Common myeloid progenitor, CD34-positive (primary cell): ENCODE data around the gene PHF12.

Source experiments
- CTCF ChIA-PET: fragments of 350-600 bp; sonication (Branson Sonifier 250); formaldehyde crosslinking; loops from one replicate; lab custom pipeline; 2021; ENCODE audit warnings: antibody characterized with exemption; lab: Charles Lee
- POLR2A ChIA-PET: fragments of 350-600 bp; sonication (Branson Sonifier 250); formaldehyde crosslinking; loops from one replicate; lab custom pipeline; 2021; ENCODE audit warnings: antibody characterized with exemption; lab: Charles Lee
- DNase-seq, 3 donors: peaks; one replicate each; pipeline versions ENCODE4 v3.0.0 to v3.0.0-alpha.2; 2013
- H3K27ac ChIP-seq, 2 experiments: 1 replicate in 1 of 2; 2 replicates in 1 of 2; pipeline ENCODE4 v1.7.0; 2013; ENCODE audit warnings: inconsistent platforms in 2 of 2, low read length in 2 of 2, mild to moderate bottlenecking in 2 of 2, low read depth in 1 of 2, moderate library complexity in 1 of 2; ENCODE audit not compliant: severe bottlenecking in 2 of 2, insufficient read depth in 1 of 2, poor library complexity in 1 of 2
- H3K27me3 ChIP-seq, 5 experiments: replicated peaks in 2 of 5; 1 replicate in 3 of 5; 2 replicates in 2 of 5; pipeline versions ENCODE4 v1.6.1 to v1.7.0; 2013; ENCODE audit warnings: low read length in 4 of 5, mild to moderate bottlenecking in 2 of 5, moderate library complexity in 2 of 5, inconsistent platforms in 1 of 5; ENCODE audit not compliant: insufficient read depth in 5 of 5, control insufficient read depth in 4 of 5
- H3K36me3 ChIP-seq, 4 experiments: 1 replicate in 2 of 4; 2 replicates in 2 of 4; pipeline versions ENCODE4 v1.6.1 to v1.7.0; 2013; ENCODE audit warnings: low read length in 3 of 4, control low read depth in 1 of 4, mild to moderate bottlenecking in 1 of 4; ENCODE audit not compliant: control insufficient read depth in 4 of 4, insufficient read depth in 4 of 4
- H3K4me1 ChIP-seq, 4 experiments: 1 replicate in 3 of 4; 2 replicates in 1 of 4; pipeline versions ENCODE4 v1.6.1 to v1.7.1; 2013; ENCODE audit warnings: low read length in 3 of 4, mild to moderate bottlenecking in 3 of 4, control low read depth in 1 of 4, inconsistent platforms in 1 of 4, moderate library complexity in 1 of 4; ENCODE audit not compliant: control insufficient read depth in 4 of 4, insufficient read depth in 4 of 4; ENCODE audit errors: control extremely low read depth in 1 of 4
- H3K4me3 ChIP-seq, 7 experiments: 1 replicate in 4 of 7; 2 replicates in 3 of 7; pipeline versions ENCODE4 v1.5.1 to v1.7.0; 2013; ENCODE audit warnings: mild to moderate bottlenecking in 7 of 7, low read length in 6 of 7, moderate library complexity in 6 of 7, inconsistent platforms in 2 of 7, low read depth in 2 of 7, control low read depth in 1 of 7; ENCODE audit not compliant: insufficient read depth in 4 of 7, control insufficient read depth in 1 of 7; ENCODE audit errors: extremely low read depth in 1 of 7
- H3K9me3 ChIP-seq, 5 experiments: 1 replicate in 4 of 5; 2 replicates in 1 of 5; pipeline versions ENCODE4 v1.6.1 to v1.7.1; 2013; ENCODE audit warnings: low read length in 4 of 5, mild to moderate bottlenecking in 2 of 5, inconsistent platforms in 1 of 5, low read depth in 1 of 5, moderate library complexity in 1 of 5; ENCODE audit not compliant: control insufficient read depth in 4 of 5, insufficient read depth in 2 of 5; ENCODE audit errors: control extremely low read depth in 1 of 5
- WGBS: methylation state at CpG from one replicate; pipeline ENCODE4 v1.1.5; 2013; ENCODE audit not compliant: insufficient coverage; 5-methylcytosine and 5-hydroxymethylcytosine counted together

The PHF12 gene

DNA sequence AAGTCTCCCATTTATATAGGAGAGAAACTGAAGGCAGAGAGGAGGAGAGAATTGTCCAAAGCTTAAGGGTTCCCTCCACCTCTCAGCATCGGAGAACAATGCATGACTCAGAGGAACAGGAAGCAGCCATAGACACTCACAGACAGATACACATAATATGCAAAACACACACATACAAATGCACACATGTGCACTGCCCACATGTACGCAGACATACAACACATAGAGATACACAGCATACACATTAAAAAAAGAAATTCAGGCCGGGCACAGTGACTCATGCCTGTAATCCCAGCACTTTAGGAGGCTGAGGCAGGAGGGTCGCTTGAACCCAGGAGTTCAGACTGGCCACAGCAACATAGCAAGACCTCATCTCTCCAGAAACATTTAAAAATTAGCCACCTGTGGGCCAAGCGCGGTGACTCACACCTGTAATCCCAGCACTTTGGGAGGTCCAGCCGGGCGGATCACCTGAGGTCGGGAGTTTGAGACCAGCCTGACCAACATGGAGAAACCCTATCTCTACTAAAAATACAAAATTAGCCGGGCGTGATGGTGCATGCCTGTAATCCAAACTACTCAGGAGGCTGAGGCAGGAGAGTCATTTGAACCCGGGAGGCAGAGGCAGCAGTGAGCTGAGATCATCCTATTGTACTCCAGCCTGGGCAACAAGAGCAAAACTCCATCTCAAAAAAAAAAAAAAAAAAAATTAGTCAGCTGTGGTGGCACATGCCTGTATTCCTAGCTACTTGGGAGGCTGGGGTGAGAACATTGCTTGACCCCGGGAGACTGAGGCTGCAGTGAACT is 85.2 kb downstream of the PHF12 start:
- Histone ChIP-seq H3K4me1 (peaks cover 4 to 17% (median 12%) of the 10 kb centered on the region in 4 experiments), H3K36me3 (peaks cover 0 to 9% (median 3%) of the 10 kb centered on the region in 4 experiments), H3K27me3 (no peaks in the 10 kb centered on the region), H3K9me3 (no peaks in the 10 kb centered on the region), H3K4me3 (no peak overlapping the region), H3K27ac (peak overlapping the region in 1 of 2 experiments; percentile 71)
- 100% methylated on average over 5 of the region's 13 CpGs for WGBS
- ChIA-PET CTCF (interaction anchor here (1.0 to 9.0 kb wide), 6 partner anchors 10 to 103 kb away, joined by 3 to 41 read pairs (median 6); partner anchors contain the start of gene FAM222B), POLR2A (no interaction called here)
- DNase-seq: peak in 2 of 3 donors; percentile 43 to 67

DNA sequence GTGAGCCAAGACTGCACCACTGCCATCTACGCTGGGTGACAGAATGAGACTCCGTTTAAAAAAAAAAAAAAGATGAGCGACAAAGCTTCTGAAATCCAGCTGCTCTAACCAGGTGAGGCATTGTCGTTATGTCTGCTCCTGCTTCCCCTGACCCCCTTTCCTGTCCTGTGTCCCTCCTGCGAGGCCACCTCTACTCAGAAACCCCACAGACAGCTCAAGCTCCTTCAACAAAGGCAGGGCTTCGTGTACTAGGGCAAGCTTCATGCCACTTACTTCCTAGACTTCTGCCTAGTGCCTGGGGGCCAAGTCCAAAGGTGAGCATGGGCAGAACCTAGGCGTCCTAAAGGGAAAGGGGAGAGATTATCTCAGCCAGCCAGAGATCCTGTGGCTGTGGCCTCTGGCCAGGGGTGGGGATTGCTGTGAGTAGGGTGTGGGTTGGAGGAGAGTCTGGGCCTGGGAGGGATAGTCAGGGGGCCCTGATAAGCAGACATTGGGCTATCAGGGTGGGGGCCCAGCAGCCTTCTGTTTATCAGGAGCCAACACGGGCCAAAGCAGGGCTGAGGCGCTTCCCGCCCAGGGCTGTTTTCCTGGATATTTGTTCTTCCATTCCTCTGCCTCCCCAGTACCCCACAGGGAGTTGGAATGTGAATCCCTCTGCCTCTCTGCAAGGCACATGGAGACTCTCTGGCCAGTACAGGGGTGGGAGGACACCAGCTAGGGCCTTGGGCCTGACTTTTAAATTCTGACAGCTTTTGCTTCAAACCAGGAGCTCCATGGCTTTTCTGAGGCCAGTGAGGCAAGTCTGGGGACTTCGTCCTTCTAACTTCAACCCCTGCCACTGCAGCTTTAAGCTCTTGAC is 86.1 kb downstream of the PHF12 start:
- WGBS: 84% methylated on average over 9 of the region's 11 CpGs
- DNase-seq: peak; percentile 62 to 78 (median 63)
- POLR2A ChIA-PET: interaction anchor here (0.6 kb wide), 1 partner anchor 87 kb away, joined by 3 read pairs; no protein-coding TSS in a partner anchor
- Histone ChIP-seq H3K27me3 (no peaks in the 10 kb centered on the region), H3K4me1 (peaks cover 2 to 13% (median 9%) of the 10 kb centered on the region in 4 experiments), H3K4me3 (no peak overlapping the region), H3K9me3 (no peaks in the 10 kb centered on the region), H3K36me3 (peaks cover 2 to 15% (median 8%) of the 10 kb centered on the region in 4 experiments), H3K27ac (peak overlapping the region in 1 of 2 experiments; percentile 71)
- CTCF ChIA-PET: interaction anchor here (1.2 to 9.0 kb wide), 4 partner anchors 9 to 103 kb away, joined by 3 to 41 read pairs (median 9); no protein-coding TSS in a partner anchor

GRCh38 chr17:28863953-28864352 is 87.4 kb downstream of the PHF12 start:
- WGBS: 100% methylated on average over 1 of the region's 1 CpG
- ChIA-PET CTCF (interaction anchor here (0.7 to 9.0 kb wide), 3 partner anchors 14 to 101 kb away, joined by 3 to 41 read pairs (median 12); no protein-coding TSS in a partner anchor), POLR2A (no interaction called here)
- DNase-seq: no peak
- Histone ChIP-seq H3K9me3 (no peaks in the 10 kb centered on the region), H3K27ac (no peak overlapping the region), H3K4me1 (peaks cover 2 to 13% (median 9%) of the 10 kb centered on the region in 4 experiments), H3K27me3 (no peaks in the 10 kb centered on the region), H3K4me3 (no peak overlapping the region), H3K36me3 (peaks cover 4 to 22% (median 14%) of the 10 kb centered on the region in 4 experiments)

- DNase-seq: no peak
- POLR2A ChIA-PET: no interaction called here
- Histone ChIP-seq H3K9me3 (no peaks in the 10 kb centered on the region), H3K36me3 (peaks cover 15 to 36% (median 27%) of the 10 kb centered on the region in 4 experiments), H3K4me1 (peaks cover 2 to 13% (median 9%) of the 10 kb centered on the region in 4 experiments), H3K4me3 (no peak overlapping the region), H3K27me3 (no peaks in the 10 kb centered on the region), H3K27ac (peak overlapping the region in 1 of 2 experiments; percentile 67)
- CTCF ChIA-PET: interaction anchor here (1.4 to 9.0 kb wide), 2 partner anchors 9 to 13 kb away, joined by 4 to 41 read pairs; no protein-coding TSS in a partner anchor
- 87% methylated on average over 3 of the region's 3 CpGs for WGBS
Measured at GRCh38 chr17:28862561-28862960, 88.8 kb downstream of the PHF12 start.

- Histone ChIP-seq H3K36me3 (peaks cover 15 to 40% (median 28%) of the 10 kb centered on the region in 4 experiments), H3K9me3 (no peaks in the 10 kb centered on the region), H3K4me3 (no peak overlapping the region), H3K27me3 (no peaks in the 10 kb centered on the region), H3K4me1 (peaks cover 2 to 13% (median 9%) of the 10 kb centered on the region in 4 experiments), H3K27ac (peak overlapping the region in 1 of 2 experiments; percentile 67)
- ChIA-PET POLR2A (no interaction called here), CTCF (interaction anchor here (0.9 to 9.0 kb wide), 5 partner anchors 9 to 37 kb away, joined by 3 to 41 read pairs (median 3); no protein-coding TSS in a partner anchor)
- DNase-seq: no peak
- WGBS: 91% methylated on average over 7 of the region's 8 CpGs
Measured at GRCh38 chr17:28861393-28862203, 89.7 kb downstream of the PHF12 start.

DNA sequence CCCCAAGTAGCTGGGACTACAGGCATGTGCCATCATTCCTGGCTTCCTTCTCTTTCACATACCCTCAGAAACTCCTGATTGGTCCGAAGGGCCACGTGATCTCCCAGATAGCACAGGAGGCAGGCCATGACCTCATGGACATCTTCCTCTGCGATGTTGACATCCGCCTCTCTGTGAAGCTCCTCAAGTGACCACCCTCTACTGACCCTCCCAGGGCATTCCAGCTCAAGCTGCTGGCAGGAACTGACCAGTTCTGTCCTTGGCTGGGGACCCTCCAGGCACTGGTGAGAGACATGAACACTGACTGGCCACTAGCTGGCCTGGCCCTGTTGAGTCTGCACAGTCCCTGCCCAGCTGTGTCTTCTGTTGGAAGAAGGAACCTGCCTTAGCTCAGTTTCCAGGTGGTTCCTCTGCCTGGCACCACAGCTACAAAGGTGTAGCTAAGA is 90.9 kb downstream of the PHF12 start:
- Histone ChIP-seq H3K4me1 (peaks cover 3 to 11% (median 8%) of the 10 kb centered on the region in 4 experiments), H3K27ac (peak overlapping the region in 1 of 2 experiments; percentile 54), H3K27me3 (no peaks in the 10 kb centered on the region), H3K36me3 (peaks cover 18 to 46% (median 33%) of the 10 kb centered on the region in 4 experiments), H3K4me3 (no peak overlapping the region), H3K9me3 (no peaks in the 10 kb centered on the region)
- WGBS: 100% methylated on average over 4 of the region's 4 CpGs
- ChIA-PET CTCF (interaction anchor here (0.9 to 9.0 kb wide), 5 partner anchors 11 to 96 kb away, joined by 3 to 41 read pairs (median 3); no protein-coding TSS in a partner anchor), POLR2A (interaction anchor here (0.6 kb wide), 1 partner anchor 367 kb away, joined by 3 read pairs; no protein-coding TSS in a partner anchor)
- no peak for DNase-seq
